K562 (cell line): ENCODE data around the gene ETFRF1. TPM values are rescaled to one million over a fixed set of nuclear protein-coding genes. Genes with fewer than 3 reads are reported as not detected.

Experiments used
- ATAC-seq: fragments of 200-7000 bp; cut with Tn5 transposase; 3 replicates; pipeline ENCODE4 v1.9.1; 2020; ENCODE audit warnings: moderate library complexity
- BruUV-seq: library from RNA; stranded (reverse); fragments of 400-500 nt; replicated peaks from 2 replicates; lab custom pipeline; 2021; lab: Mats Ljungman, UMichigan
- CTCF ChIA-PET: fragments of 300-600 bp; formaldehyde crosslinking; extraction: SDS; loops from one replicate; lab custom pipeline; 2021; ENCODE audit warnings: low intra/inter-chr PET ratio; lab: Yijun Ruan, JAX
- POLR2A ChIA-PET: fragments of 300-600, 350-650 bp; sonication (Branson Sonifier 250); formaldehyde crosslinking; extraction: SDS; loops from one replicate; lab custom pipeline; 2021; ENCODE audit warnings: antibody characterized with exemption, inconsistent platforms; lab: Yijun Ruan, JAX
- DNase-seq, 4 experiments: peaks; one replicate each; pipeline versions ENCODE4 v3.0.0 to v3.0.0-alpha.2; 2011 to 2018; ENCODE audit warnings: low spot score in 3 of 4, mixed read lengths in 3 of 4; ENCODE audit errors: extremely low read depth in 1 of 4
- FAIRE-seq: peaks from 2 replicates; lab custom pipeline; 2011; peaks lifted over from hg19 to GRCh38; lab: Jason Lieb, UNC
- H2AFZ ChIP-seq: 2 replicates; pipeline ENCODE4 v1.6.0; 2011; ENCODE audit warnings: low read depth, low read length, control low read depth, inconsistent platforms
- H3K27ac ChIP-seq: fragments of 200-600 bp; 3 replicates; pipeline ENCODE4 v1.8.0; 2011; ENCODE audit warnings: low read depth, mild to moderate bottlenecking, control low read depth, inconsistent platforms, low read length, moderate library complexity, mixed read lengths; ENCODE audit errors: extremely low read depth
- H3K27me3 ChIP-seq, 2 experiments: fragments of 300-600 bp in 1 of 2; 2 replicates in 1 of 2; 3 replicates in 1 of 2; pipeline versions ENCODE4 v1.6.0 to v1.8.0; 2011; ENCODE audit warnings: inconsistent platforms in 2 of 2, low read length in 2 of 2, mild to moderate bottlenecking in 1 of 2, mixed read lengths in 1 of 2, moderate library complexity in 1 of 2; ENCODE audit not compliant: control insufficient read depth in 2 of 2, insufficient read depth in 2 of 2
- H3K36me3 ChIP-seq: fragments of 300-600 bp; 3 replicates; pipeline ENCODE4 v1.8.0; 2011; ENCODE audit warnings: mild to moderate bottlenecking, low read length, inconsistent platforms; ENCODE audit not compliant: control insufficient read depth, insufficient read depth
- H3K4me1 ChIP-seq, 2 experiments: fragments of 200-600 bp in 1 of 2; replicated peaks in 1 of 2; 2 replicates in 1 of 2; 3 replicates in 1 of 2; pipeline versions ENCODE4 v1.5.1 to v1.8.0; 2011; ENCODE audit warnings: inconsistent platforms in 2 of 2, low read length in 2 of 2, mild to moderate bottlenecking in 1 of 2, mixed read lengths in 1 of 2, moderate library complexity in 1 of 2; ENCODE audit not compliant: control insufficient read depth in 2 of 2, insufficient read depth in 2 of 2
- H3K4me2 ChIP-seq: 2 replicates; pipeline ENCODE4 v1.6.1; 2011; ENCODE audit warnings: low read length, control low read depth, inconsistent platforms, mixed read lengths; ENCODE audit not compliant: insufficient read depth
- H3K4me3 ChIP-seq: fragments of 200-600 bp; sonication (generic), shearing (Covaris generic); 2 replicates; pipeline ENCODE4 v1.5.1; 2016; ENCODE audit warnings: control low read depth, inconsistent platforms
- H3K79me2 ChIP-seq: fragments of 200-600 bp; 3 replicates; pipeline ENCODE4 v1.8.0; 2011; ENCODE audit warnings: low read length, inconsistent platforms; ENCODE audit not compliant: control insufficient read depth, insufficient read depth
- H3K9ac ChIP-seq, 2 experiments: 2 replicates each; pipeline versions ENCODE4 v1.6.0 to v1.6.1; 2011; ENCODE audit warnings: low read depth in 2 of 2, low read length in 2 of 2, control low read depth in 1 of 2, inconsistent platforms in 1 of 2, mild to moderate bottlenecking in 1 of 2, mixed read lengths in 1 of 2; ENCODE audit not compliant: insufficient read depth in 1 of 2
- H3K9me1 ChIP-seq: one replicate; pipeline ENCODE4 v1.6.0; 2011; ENCODE audit warnings: inconsistent platforms, mild to moderate bottlenecking, low read length, moderate library complexity; ENCODE audit not compliant: control insufficient read depth, insufficient read depth
- H3K9me3 ChIP-seq: replicated peaks from 2 replicates; pipeline ENCODE4 v1.5.1; 2011; ENCODE audit warnings: low read depth, low read length, inconsistent platforms; ENCODE audit not compliant: control insufficient read depth, insufficient read depth
- H4K20me1 ChIP-seq: replicated peaks from 2 replicates; pipeline ENCODE4 v1.6.1; 2011; ENCODE audit warnings: low read length, inconsistent platforms, mixed read lengths; ENCODE audit not compliant: control insufficient read depth, insufficient read depth
- CLOCK ChIP-seq: fragments of 250-450 bp; sonication (Bioruptor Pico); IDR thresholded peaks from 2 replicates; pipeline ENCODE4 v1.4.0; 2020; ENCODE audit warnings: mild to moderate bottlenecking, moderate library complexity, borderline replicate concordance
- CREB5 ChIP-seq: fragments of 250-450 bp; sonication (Bioruptor Pico); IDR thresholded peaks from 2 replicates; pipeline ENCODE4 v1.5.0; 2020; ENCODE audit warnings: mild to moderate bottlenecking
- HDGF ChIP-seq: fragments of 450-650 bp; IDR thresholded peaks from 2 replicates; pipeline ENCODE4 v1.6.1; 2016
- RERE ChIP-seq: sonication (generic); formaldehyde crosslinking; IDR thresholded peaks from 2 replicates; pipeline ENCODE4 v1.8.0; 2023; ENCODE audit warnings: missing genetic modification reagents, mild to moderate bottlenecking, borderline replicate concordance
- TOE1 ChIP-seq, 2 experiments: fragments of 450-650 bp in 1 of 2; sonication (generic) in 1 of 2; formaldehyde crosslinking in 1 of 2; IDR thresholded peaks; 2 replicates each; pipeline versions ENCODE4 v1.7.1 to v1.8.0; 2016 to 2022; ENCODE audit warnings: borderline replicate concordance in 2 of 2, mild to moderate bottlenecking in 2 of 2, antibody characterized with exemption in 1 of 2, inconsistent platforms in 1 of 2, low read depth in 1 of 2, missing genetic modification reagents in 1 of 2, moderate library complexity in 1 of 2
- ZMIZ1 ChIP-seq, 2 experiments: fragments of 150-350 bp in 1 of 2; IDR thresholded peaks; 2 replicates each; pipeline ENCODE4 v1.6.1; 2012 to 2016; ENCODE audit warnings: low read depth in 2 of 2, low read length in 2 of 2, mild to moderate bottlenecking in 1 of 2, moderate library complexity in 1 of 2
- ZNF3 ChIP-seq: fragments of 250-450 bp; sonication (Bioruptor Pico); IDR thresholded peaks from 2 replicates; pipeline ENCODE4 v1.5.0; 2021; ENCODE audit warnings: mild to moderate bottlenecking, moderate library complexity
- ZNF354B ChIP-seq: fragments of 250-450 bp; sonication (Bioruptor Pico); IDR thresholded peaks from 2 replicates; pipeline ENCODE4 v1.4.0; 2020
- WGBS: fragments of 100-300 bp; shearing (Covaris generic); methylation state at CpG from one replicate; pipeline ENCODE4 v1.1.6; 2016; ENCODE audit warnings: low coverage, mixed read lengths; ENCODE audit not compliant: insufficient coverage; ENCODE audit errors: missing lambda C conversion rate; 5-methylcytosine and 5-hydroxymethylcytosine counted together
- in situ Hi-C: fragments of 300-500 bp; cut with MboI; formaldehyde crosslinking; loops from 4 replicates; pipeline ENCODE4 v1.15.0; 2018; ENCODE audit warnings: inconsistent platforms, mixed read lengths
- intact Hi-C: fragments of 100-400 bp; cut with micrococcal nuclease; formaldehyde crosslinking; loops from 2 replicates; pipeline ENCODE4 v1.14.2; 2022
- polyA plus RNA-seq, 8 experiments: library from polyadenylated mRNA; depleted of rRNA in 4 of 8; stranded (reverse) in 5 of 8; unstranded in 3 of 8; fragments of >200 nt; fragmentation: Nextera tagmentation in 2 of 8; fragmentation: Illumina TruSeq in 1 of 8; extraction: Ambion mirVana in 2 of 8; extraction: Trizol in 1 of 8; gene quantifications; 2 replicates each; pipeline versions ENCODE4 v1.2.1 to v1.2.3, GENCODE V29; 2011 to 2014; ENCODE audit warnings: inconsistent platforms in 1 of 8, missing spikeins in 1 of 8
- total RNA-seq, 7 experiments: library from RNA; depleted of rRNA in 6 of 7; stranded (reverse); fragments of >200 nt in 6 of 7; fragmentation: Illumina TruSeq in 2 of 7; extraction: Trizol in 2 of 7; gene quantifications; 2 replicates each; pipeline versions ENCODE4 v1.2.1 to v1.2.3, GENCODE V29; 2011 to 2021; ENCODE audit warnings: low replicate concordance in 1 of 7

The ETFRF1 gene
- total and polyA plus RNA-seq, 9 of the 15 experiments (the other 6 are each of a cell fraction or from before 2014, with no cell fraction given): 16.1 to 107 (median 33.7) TPM

GRCh38 chr12:25152055-25152454 lies 43.0 kb upstream of the ETFRF1 start:
- Histone ChIP-seq H3K4me2 (no peak overlapping the region), H3K4me1 (no peaks in the 10 kb centered on the region), H3K36me3 (no peaks in the 10 kb centered on the region), H4K20me1 (no peaks in the 10 kb centered on the region), H3K79me2 (no peaks in the 10 kb centered on the region), H3K27ac (no peak overlapping the region), H2AFZ (no peak overlapping the region), H3K9me1 (no peaks in the 10 kb centered on the region), H3K9ac (no peak overlapping the region), H3K27me3 (no peaks in the 10 kb centered on the region), H3K9me3 (no peaks in the 10 kb centered on the region), H3K4me3 (no peak overlapping the region)
- WGBS: 4% methylated on average over 5 of the region's 5 CpGs
- intact Hi-C loops: no loop called here
- no peak for DNase-seq
- in situ Hi-C loops: no loop called here
- no TSS peak for BruUV-seq
- ChIA-PET CTCF (no interaction called here), POLR2A (interaction anchor here (0.8 kb wide), 1 partner anchor 15 kb away, joined by 3 read pairs; no protein-coding TSS in a partner anchor)
- ATAC-seq: no peak
- no peak for FAIRE-seq
- TF ChIP-seq RERE (CRISPR knock-in tag) (no peak), HDGF (no peak), CREB5 (CRISPR knock-in tag) (no peak), TOE1 (IDR thresholded peaks at IDR 0.05; ENCODE audit: borderline replicate concordance) (no peak), TOE1 (CRISPR knock-in tag; IDR thresholded peaks at IDR 0.05; ENCODE audit: borderline replicate concordance, low read depth) (no peak), ZMIZ1 (IDR thresholded peaks at IDR 0.05; ENCODE audit: low read depth in 2 of 2, low read length in 2 of 2) (no peak), ZNF3 (CRISPR knock-in tag) (no peak), ZNF354B (no peak), CLOCK (no peak)
